Thoracic aorta (tissue), 2 donors: ENCODE results near the gene IGFBP2. TPM values are rescaled to one million over a fixed set of nuclear protein-coding genes. Genes with fewer than 3 reads are reported as not detected.
A peak's percentile ranks its signal among the peaks of the same experiment; 100 is the strongest.

ENCODE experiments used
- ATAC-seq: fragments of 150-250 bp; one replicate; pipeline ENCODE4 v1.8.0; 2017; ENCODE audit warnings: low read depth; ENCODE audit not compliant: insufficient number of reproducible peaks, low FRiP score
- DNase-seq: peaks from one replicate; pipeline ENCODE4 v3.0.0-alpha.2; 2020; ENCODE audit warnings: low spot score
- H3K27ac ChIP-seq, 2 donors: fragments of 200-600 bp; sonication (generic); 1 replicate in 1 of 2; 2 replicates in 1 of 2; pipeline ENCODE4 v1.5.1; 2016; ENCODE audit warnings: mild to moderate bottlenecking in 2 of 2, moderate library complexity in 2 of 2
- H3K27me3 ChIP-seq: fragments of 200-600 bp; sonication (generic); replicated peaks from 2 replicates; pipeline ENCODE4 v1.6.0; 2016; ENCODE audit warnings: mild to moderate bottlenecking; ENCODE audit not compliant: insufficient read depth
- H3K36me3 ChIP-seq: fragments of 200-600 bp; sonication (generic); one replicate; pipeline ENCODE4 v1.5.1; 2016
- H3K4me1 ChIP-seq, 2 donors: fragments of 200-600 bp; sonication (generic); 1 replicate in 1 of 2; 2 replicates in 1 of 2; pipeline versions ENCODE4 v1.5.1 to v1.6.0; 2016; ENCODE audit warnings: low read depth in 2 of 2, mild to moderate bottlenecking in 1 of 2; ENCODE audit not compliant: control insufficient read depth in 1 of 2
- H3K4me3 ChIP-seq: fragments of 200-600 bp; sonication (generic); 2 replicates; pipeline ENCODE4 v1.5.1; 2016; ENCODE audit warnings: mild to moderate bottlenecking
- H3K9me3 ChIP-seq: fragments of 200-600 bp; sonication (generic); 2 replicates; pipeline ENCODE4 v1.5.1; 2016
- CTCF ChIP-seq: fragments of 200-600 bp; sonication (generic); IDR thresholded peaks from one replicate; pipeline ENCODE4 v1.5.1; 2019; ENCODE audit warnings: antibody characterized with exemption
- total RNA-seq, 2 donors: library from RNA; depleted of rRNA; stranded (reverse); fragments of >200 nt; gene quantifications; one replicate each; pipeline versions ENCODE4 v1.1.0 to v1.2.3, GENCODE V29; 2016

The IGFBP2 gene
- total RNA-seq, 2 donors from 2014 or later = 608 to 2,156 TPM

GRCh38 chr2:216694826-216695217 lies 61.6 kb downstream of the IGFBP2 start:
- Histone ChIP-seq H3K27ac (peak overlapping the region; percentile 89 to 92), H3K36me3 (no peaks in the 10 kb centered on the region), H3K27me3 (no peaks in the 10 kb centered on the region), H3K4me3 (peak overlapping the region; percentile 86), H3K4me1 (peaks cover 11 to 58% of the 10 kb centered on the region in 2 donors), H3K9me3 (no peaks in the 10 kb centered on the region)
- no peak for ATAC-seq
- TF ChIP-seq CTCF = no peak
- DNase-seq = no peak

- ATAC-seq (no peak), DNase-seq (peak; percentile 55)
- Histone ChIP-seq H3K4me3 (peak within 1 kb of the TSS; percentile 86), H3K4me1 (peaks cover 8 to 58% of the 10 kb centered on the region in 2 donors), H3K27ac (peak within 1 kb of the TSS; percentile 89 to 92), H3K9me3 (no peaks in the 10 kb centered on the region), H3K27me3 (no peaks in the 10 kb centered on the region), H3K36me3 (no peaks in the 10 kb centered on the region)
- no peak for TF ChIP-seq CTCF
Measured at GRCh38 chr2:216695401-216695821, 62.2 kb downstream of the IGFBP2 start, which contains the start of gene IGFBP5. IGFBP5 (minus strand) TSS chr2:216695549; CDS start chr2:216694775, 774 bp downstream.

GRCh38 chr2:216696321-216696720 lies 63.1 kb downstream of the IGFBP2 start:
- Histone ChIP-seq H3K27me3 (no peaks in the 10 kb centered on the region), H3K4me1 (peaks cover 8 to 65% of the 10 kb centered on the region in 2 donors), H3K36me3 (no peaks in the 10 kb centered on the region), H3K9me3 (no peaks in the 10 kb centered on the region), H3K27ac (peak overlapping the region; percentile 89 to 92), H3K4me3 (no peak overlapping the region)
- no peak for TF ChIP-seq CTCF
- DNase-seq (no peak), ATAC-seq (no peak)

GRCh38 chr2:216696751-216697560 lies 63.7 kb downstream of the IGFBP2 start:
- H3K27ac ChIP-seq = peak overlapping the region; percentile 89 to 92
- H3K4me3 ChIP-seq = no peak overlapping the region
- H3K36me3 ChIP-seq = no peaks in the 10 kb centered on the region
- ATAC-seq (no peak), DNase-seq (no peak)
- H3K9me3 ChIP-seq = no peaks in the 10 kb centered on the region
- H3K4me1 ChIP-seq = peaks cover 8 to 65% of the 10 kb centered on the region in 2 donors
- H3K27me3 ChIP-seq = no peaks in the 10 kb centered on the region
- TF ChIP-seq CTCF = peak; percentile 80

DNA sequence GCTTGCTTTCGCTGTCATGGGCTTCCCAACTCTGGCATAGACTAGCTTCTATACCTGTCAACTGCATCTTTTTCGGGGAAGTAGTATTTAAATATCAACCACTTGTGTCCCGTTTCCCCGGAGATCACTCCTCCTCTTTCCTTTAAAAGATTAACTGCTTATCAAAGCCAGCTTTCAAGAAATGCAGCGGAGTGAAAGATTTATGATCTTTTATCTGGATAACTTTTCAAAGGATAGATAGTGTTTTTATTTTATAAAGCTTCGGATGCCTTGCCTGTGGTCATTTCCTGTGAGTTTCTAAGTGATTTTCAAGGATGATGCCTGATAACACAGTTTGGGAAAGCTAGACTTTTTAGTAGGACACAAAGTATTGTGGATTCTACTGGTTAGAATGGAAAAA lies 65.1 kb downstream of the IGFBP2 start:
- DNase-seq = no peak
- Histone ChIP-seq H3K27ac (peak overlapping the region in 1 of 2 donors; percentile 92), H3K36me3 (no peaks in the 10 kb centered on the region), H3K9me3 (no peaks in the 10 kb centered on the region), H3K27me3 (no peaks in the 10 kb centered on the region), H3K4me1 (peaks cover 8 to 76% of the 10 kb centered on the region in 2 donors), H3K4me3 (no peak overlapping the region)
- no peak for TF ChIP-seq CTCF
- ATAC-seq = no peak
